HL-60 (cell line): ENCODE results near the gene THRB.

Experiments used
- DNase-seq, 2 experiments: peaks; one replicate each; pipeline ENCODE4 v3.0.0-alpha.2; 2010 to 2020; ENCODE audit warnings: low read depth in 1 of 2, low spot score in 1 of 2
- H3K27ac ChIP-seq: fragments of 250-450 bp; sonication (Bioruptor Pico); replicated peaks from 2 replicates; pipeline ENCODE4 v1.5.1; 2020; ENCODE audit warnings: mild to moderate bottlenecking, moderate library complexity
- H3K27me3 ChIP-seq: fragments of 250-450 bp; sonication (Bioruptor Pico); 2 replicates; pipeline ENCODE4 v1.5.1; 2021; ENCODE audit warnings: mild to moderate bottlenecking, moderate library complexity; ENCODE audit not compliant: insufficient read depth, poor library complexity, severe bottlenecking
- H3K4me3 ChIP-seq: replicated peaks from 2 replicates; pipeline ENCODE4 v1.5.1; 2011; ENCODE audit warnings: mild to moderate bottlenecking, control low read depth, low read length; ENCODE audit not compliant: insufficient read depth
- GABPA ChIP-seq: IDR thresholded peaks from 2 replicates; pipeline ENCODE4 v1.6.1; 2012; ENCODE audit warnings: low read depth
- POLR2AphosphoS5 ChIP-seq: IDR thresholded peaks from 2 replicates; pipeline ENCODE4 v1.6.1; 2012; ENCODE audit warnings: low read depth
- REST ChIP-seq: IDR thresholded peaks from 2 replicates; pipeline ENCODE4 v1.6.1; 2012; ENCODE audit warnings: low read depth; ENCODE audit not compliant: insufficient replicate concordance
- SPI1 ChIP-seq: IDR thresholded peaks from 2 replicates; pipeline ENCODE4 v1.6.1; 2012; ENCODE audit warnings: low read depth, mild to moderate bottlenecking, borderline replicate concordance
- TF ChIP-seq, protein P1 (sequence below): IDR thresholded peaks from one replicate; pipeline ENCODE4 v1.5.1; 2011; ENCODE audit warnings: low read length, control low read depth, inconsistent platforms; ENCODE audit not compliant: insufficient read depth

Gene THRB

DNA sequence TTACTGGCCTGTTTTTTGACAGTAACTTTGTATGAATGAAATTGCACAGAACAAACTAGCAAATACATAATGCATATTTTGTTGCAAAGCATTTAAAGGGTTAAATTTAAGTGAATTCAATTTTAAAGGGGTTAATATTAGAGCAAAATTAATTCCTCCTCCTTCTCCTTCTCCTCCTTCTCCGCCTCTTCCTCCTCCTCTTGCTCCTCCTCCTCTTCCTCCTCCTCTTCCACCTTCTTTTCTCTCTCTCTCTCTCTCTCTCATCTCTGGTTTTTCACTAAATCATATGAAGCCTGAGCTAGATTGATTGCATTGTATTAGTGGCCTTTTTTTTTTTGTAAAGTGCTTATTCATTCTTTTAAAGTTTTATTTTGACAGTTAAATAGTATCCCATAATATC, 154.5 kb downstream of the THRB start:
- Histone ChIP-seq H3K27ac (no peak overlapping the region), H3K27me3 (no peaks in the 10 kb centered on the region), H3K4me3 (no peak overlapping the region)
- no peak for DNase-seq
- no peak for TF ChIP-seq GABPA
- TF ChIP-seq, protein P1, sequence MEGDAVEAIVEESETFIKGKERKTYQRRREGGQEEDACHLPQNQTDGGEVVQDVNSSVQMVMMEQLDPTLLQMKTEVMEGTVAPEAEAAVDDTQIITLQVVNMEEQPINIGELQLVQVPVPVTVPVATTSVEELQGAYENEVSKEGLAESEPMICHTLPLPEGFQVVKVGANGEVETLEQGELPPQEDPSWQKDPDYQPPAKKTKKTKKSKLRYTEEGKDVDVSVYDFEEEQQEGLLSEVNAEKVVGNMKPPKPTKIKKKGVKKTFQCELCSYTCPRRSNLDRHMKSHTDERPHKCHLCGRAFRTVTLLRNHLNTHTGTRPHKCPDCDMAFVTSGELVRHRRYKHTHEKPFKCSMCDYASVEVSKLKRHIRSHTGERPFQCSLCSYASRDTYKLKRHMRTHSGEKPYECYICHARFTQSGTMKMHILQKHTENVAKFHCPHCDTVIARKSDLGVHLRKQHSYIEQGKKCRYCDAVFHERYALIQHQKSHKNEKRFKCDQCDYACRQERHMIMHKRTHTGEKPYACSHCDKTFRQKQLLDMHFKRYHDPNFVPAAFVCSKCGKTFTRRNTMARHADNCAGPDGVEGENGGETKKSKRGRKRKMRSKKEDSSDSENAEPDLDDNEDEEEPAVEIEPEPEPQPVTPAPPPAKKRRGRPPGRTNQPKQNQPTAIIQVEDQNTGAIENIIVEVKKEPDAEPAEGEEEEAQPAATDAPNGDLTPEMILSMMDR: no peak

DNA sequence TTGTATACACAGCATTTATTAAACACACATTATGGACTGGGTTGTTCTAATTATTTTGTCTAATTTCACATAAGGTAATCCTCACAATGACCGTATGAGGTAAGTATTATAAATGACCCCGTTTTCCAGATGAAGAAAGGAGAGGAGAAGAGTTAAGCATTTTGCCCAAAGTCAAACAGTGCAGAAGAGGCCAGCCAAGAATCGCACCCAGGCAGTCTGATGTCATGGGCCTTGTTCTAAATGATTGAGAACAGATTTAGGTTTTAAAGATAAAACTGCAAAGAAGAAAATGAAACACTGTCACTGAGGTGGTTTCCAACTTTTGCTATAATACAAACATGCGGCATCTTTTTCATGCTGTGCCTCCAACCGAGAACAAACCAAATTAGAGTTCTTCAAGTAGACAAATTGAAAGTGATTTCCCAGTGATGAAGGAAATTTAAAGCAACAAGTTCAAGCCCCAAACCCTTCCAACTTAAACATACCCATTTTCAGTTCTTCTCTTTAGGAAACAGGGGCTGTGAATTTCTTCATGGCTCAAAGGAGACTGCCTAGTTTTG, 155.3 kb downstream of the THRB start:
- DNase-seq: no peak
- TF ChIP-seq POLR2AphosphoS5 (no peak), GABPA (no peak), SPI1 (no peak), REST (no peak)
- TF ChIP-seq, protein P1: no peak
- no peaks in the 10 kb centered on the region for H3K27me3 ChIP-seq

DNA sequence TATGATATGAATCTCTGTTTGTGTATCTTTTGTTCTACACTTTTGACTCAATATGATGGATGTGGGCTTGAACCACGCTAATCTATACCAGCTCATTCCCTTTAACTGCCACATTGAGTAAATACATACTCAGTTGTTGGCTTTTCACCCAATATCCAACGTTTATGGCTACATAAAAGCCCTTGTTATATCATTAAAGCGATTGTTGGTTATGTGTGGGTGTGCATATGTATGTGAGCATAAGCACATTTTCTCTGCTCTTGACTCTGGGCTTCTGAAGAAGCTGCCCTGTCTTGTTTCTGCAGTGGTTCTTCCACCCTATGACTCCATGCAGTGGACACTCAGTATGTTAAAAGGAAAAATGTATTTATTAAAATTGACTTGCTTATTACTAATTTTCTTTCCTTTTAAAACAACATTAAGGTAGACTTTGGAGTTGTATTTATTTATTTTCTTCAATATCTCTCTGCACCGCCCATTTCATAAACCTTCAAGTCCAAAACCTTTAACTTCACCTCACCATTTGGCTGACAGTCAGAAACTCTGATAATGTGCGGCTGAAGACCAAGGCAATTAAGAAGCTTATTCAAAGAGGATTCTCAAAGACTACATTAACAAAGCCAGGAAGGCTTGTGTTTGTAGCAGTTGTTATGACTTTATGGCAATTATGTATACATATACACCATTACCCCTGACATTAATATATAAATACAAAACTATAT, 156.1 kb downstream of the THRB start:
- TF ChIP-seq POLR2AphosphoS5 (no peak), SPI1 (no peak), REST (no peak), GABPA (no peak)
- TF ChIP-seq, protein P1: no peak
- DNase-seq: no peak

More for the DNA sequence above, 155.3 kb downstream of the THRB start:
- Histone ChIP-seq H3K4me3 (no peak overlapping the region), H3K27ac (no peak overlapping the region)

GRCh38 chr3:24336101-24336500, 158.5 kb downstream of the THRB start:
- TF ChIP-seq, protein P1: no peak
- TF ChIP-seq GABPA (no peak), POLR2AphosphoS5 (no peak), SPI1 (no peak), REST (no peak)
- no peak for DNase-seq
- Histone ChIP-seq H3K4me3 (no peak overlapping the region), H3K27me3 (no peaks in the 10 kb centered on the region), H3K27ac (no peak overlapping the region)

More for the DNA sequence above, 156.1 kb downstream of the THRB start:
- Histone ChIP-seq H3K27me3 (no peaks in the 10 kb centered on the region), H3K4me3 (no peak overlapping the region), H3K27ac (no peak overlapping the region)
